K562 (cell line): ENCODE measurements around the gene ADGRB3. TPM values are rescaled to one million over a fixed set of nuclear protein-coding genes. Genes with fewer than 3 reads are reported as not detected.

Experiments used
- CHCHD3 ChIP-seq: fragments of 250-450 bp; sonication (Bioruptor Pico); IDR thresholded peaks from 2 replicates; pipeline ENCODE4 v2.1.2; 2022; ENCODE audit warnings: mild to moderate bottlenecking
- CXXC5 ChIP-seq: fragments of 250-450 bp; sonication (Bioruptor Pico); IDR thresholded peaks from 2 replicates; pipeline ENCODE4 v1.8.0; 2022; ENCODE audit warnings: inconsistent platforms, mild to moderate bottlenecking, moderate library complexity
- EWSR1 ChIP-seq: fragments of 450-650 bp; IDR thresholded peaks from 2 replicates; pipeline ENCODE4 v1.6.1; 2018; ENCODE audit warnings: borderline replicate concordance, mild to moderate bottlenecking, low read depth, moderate library complexity; ENCODE audit not compliant: partially characterized antibody
- FOSL1 ChIP-seq: fragments of 200-800 bp; sonication (Bioruptor generic); conservative IDR thresholded peaks from 2 replicates; pipeline ENCODE4 v1.6.1; 2016; ENCODE audit warnings: missing genetic modification characterization, missing compliant biosample characterization
- FOXK2 ChIP-seq, 2 experiments: fragments of 450-650 bp; IDR thresholded peaks in 1 of 2; conservative IDR thresholded peaks in 1 of 2; 2 replicates each; pipeline ENCODE4 v1.6.1; 2016; ENCODE audit warnings: low read depth in 2 of 2, mild to moderate bottlenecking in 1 of 2
- HDAC6 ChIP-seq: IDR thresholded peaks from 2 replicates; pipeline ENCODE4 v1.6.1; 2012; ENCODE audit warnings: low read depth, mild to moderate bottlenecking, control low read depth, inconsistent platforms, low read length, moderate library complexity
- HSF4 ChIP-seq: fragments of 250-450 bp; sonication (Bioruptor Pico); IDR thresholded peaks from 2 replicates; pipeline ENCODE4 v2.1.2; 2022; ENCODE audit warnings: mild to moderate bottlenecking, moderate library complexity, borderline replicate concordance
- KAT8 ChIP-seq: fragments of 450-650 bp; IDR thresholded peaks from 2 replicates; pipeline ENCODE4 v1.6.1; 2016; ENCODE audit warnings: low read depth, mild to moderate bottlenecking
- L3MBTL2 ChIP-seq: fragments of 450-650 bp; IDR thresholded peaks from 2 replicates; pipeline ENCODE4 v1.6.1; 2016; ENCODE audit warnings: mild to moderate bottlenecking, moderate library complexity
- MBD2 ChIP-seq: sonication (generic); IDR thresholded peaks from 2 replicates; pipeline ENCODE4 v1.6.1; 2016; ENCODE audit warnings: low read depth, borderline replicate concordance
- POLR2G ChIP-seq: fragments of 200-400 bp; formaldehyde crosslinking; IDR thresholded peaks from 2 replicates; pipeline ENCODE4 v1.6.1; 2017; ENCODE audit warnings: low read depth, mild to moderate bottlenecking, antibody characterized with exemption, low read length, moderate library complexity
- RFX7 ChIP-seq: fragments of 250-450 bp; sonication (Bioruptor Pico); IDR thresholded peaks from 2 replicates; pipeline ENCODE4 v1.5.1; 2021; ENCODE audit warnings: mild to moderate bottlenecking
- SMARCE1 ChIP-seq: fragments of 450-650 bp; IDR thresholded peaks from 2 replicates; pipeline ENCODE4 v1.7.1; 2016; ENCODE audit warnings: mild to moderate bottlenecking
- SP2 ChIP-seq: IDR thresholded peaks from 2 replicates; pipeline ENCODE4 v1.6.1; 2011; ENCODE audit warnings: mild to moderate bottlenecking, low read depth, low read length, moderate library complexity; ENCODE audit not compliant: poor library complexity, severe bottlenecking; ENCODE audit errors: extremely low read depth
- TAF9B ChIP-seq: fragments of 450-650 bp; IDR thresholded peaks from 2 replicates; pipeline ENCODE4 v1.6.1; 2018; ENCODE audit warnings: mild to moderate bottlenecking; ENCODE audit not compliant: partially characterized antibody
- TAL1 ChIP-seq: fragments of 450-650 bp; IDR thresholded peaks from 2 replicates; pipeline ENCODE4 v1.6.1; 2016; ENCODE audit warnings: mild to moderate bottlenecking
- ZC3H11A ChIP-seq: IDR thresholded peaks from 2 replicates; pipeline ENCODE4 v1.6.1; 2012; ENCODE audit warnings: low read depth, low read length, improper control_type of control experiment
- ZNF121 ChIP-seq: sonication (generic); formaldehyde crosslinking; conservative IDR thresholded peaks from 2 replicates; pipeline ENCODE4 v1.8.0; 2022; ENCODE audit warnings: missing genetic modification reagents
- ZNF583 ChIP-seq: fragments of 250-450 bp; sonication (Bioruptor Pico); IDR thresholded peaks from 2 replicates; pipeline ENCODE4 v1.4.0; 2020
- polyA plus RNA-seq, 8 experiments: library from polyadenylated mRNA; depleted of rRNA in 4 of 8; stranded (reverse) in 5 of 8; unstranded in 3 of 8; fragments of >200 nt; fragmentation: Nextera tagmentation in 2 of 8; fragmentation: Illumina TruSeq in 1 of 8; extraction: Ambion mirVana in 2 of 8; extraction: Trizol in 1 of 8; gene quantifications; 2 replicates each; pipeline versions ENCODE4 v1.2.1 to v1.2.3, GENCODE V29; 2011 to 2014; ENCODE audit warnings: inconsistent platforms in 1 of 8, missing spikeins in 1 of 8
- total RNA-seq, 7 experiments: library from RNA; depleted of rRNA in 6 of 7; stranded (reverse); fragments of >200 nt in 6 of 7; fragmentation: Illumina TruSeq in 2 of 7; extraction: Trizol in 2 of 7; gene quantifications; 2 replicates each; pipeline versions ENCODE4 v1.2.1 to v1.2.3, GENCODE V29; 2011 to 2021; ENCODE audit warnings: low replicate concordance in 1 of 7
- TF ChIP-seq, protein P1 (sequence below): sonication (generic); formaldehyde crosslinking; IDR thresholded peaks from 2 replicates; pipeline ENCODE4 v1.8.1; 2023; ENCODE audit warnings: mild to moderate bottlenecking, missing genetic modification reagents
- TF ChIP-seq, protein P2 (sequence below): IDR thresholded peaks from 3 replicates; pipeline ENCODE4 v1.6.1; 2011; ENCODE audit warnings: borderline replicate concordance, mild to moderate bottlenecking; ENCODE audit not compliant: insufficient read length, insufficient read depth
- TF ChIP-seq, protein P3 (sequence below): IDR thresholded peaks from 2 replicates; pipeline ENCODE4 v1.6.1; 2012; ENCODE audit warnings: low read depth, low read length, improper control_type of control experiment, borderline replicate concordance
- TF ChIP-seq, protein P4 (sequence below): sonication (generic); formaldehyde crosslinking; IDR thresholded peaks from 2 replicates; pipeline ENCODE4 v1.9.0; 2022; ENCODE audit warnings: mild to moderate bottlenecking, missing genetic modification reagents

Gene ADGRB3
- total and polyA plus RNA-seq, 9 of the 15 experiments (the other 6 are each of a cell fraction or from before 2014, with no cell fraction given): 0.90 to 7.8 (median 2.4) TPM

DNA sequence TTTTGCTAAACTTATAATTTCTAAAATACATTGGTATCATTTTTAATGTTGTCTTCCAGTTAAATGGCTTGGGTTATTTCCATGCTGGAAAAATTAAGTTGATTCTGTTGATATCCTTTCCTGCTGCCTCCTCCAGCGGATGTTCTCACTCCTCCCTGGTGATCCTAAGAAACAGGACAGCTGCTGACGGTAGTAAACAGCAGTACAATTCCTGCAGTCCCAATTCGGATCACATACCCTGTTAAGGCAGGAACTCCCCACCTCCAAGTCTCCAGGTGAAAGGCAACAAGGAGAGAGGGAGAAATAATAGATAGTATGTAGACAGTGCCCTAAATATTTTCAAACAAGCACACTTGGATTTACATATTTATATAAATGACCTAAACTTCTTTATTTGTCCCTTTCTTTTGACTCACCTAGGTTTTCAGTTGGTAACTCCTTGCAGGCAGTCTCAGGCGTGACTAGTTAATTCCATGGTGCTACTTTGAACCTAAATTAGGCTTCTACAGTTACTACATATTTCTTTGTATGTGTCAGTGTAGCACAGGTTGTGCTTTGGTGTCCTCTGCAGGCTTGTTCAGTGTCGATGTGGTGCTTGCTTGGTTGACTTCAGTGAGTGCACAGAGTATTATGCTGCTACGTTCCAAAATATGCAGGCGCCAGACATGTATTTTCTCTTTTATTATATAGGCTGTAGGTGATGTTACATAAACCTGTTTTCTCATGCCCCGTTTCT, 126.0 kb downstream of the ADGRB3 start (continued):
- TF ChIP-seq CXXC5 (CRISPR knock-in tag): no peak
- no peak for TF ChIP-seq TAF9B
- TF ChIP-seq FOSL1 (tag): no peak
- TF ChIP-seq MBD2: no peak
- TF ChIP-seq, protein P1, sequence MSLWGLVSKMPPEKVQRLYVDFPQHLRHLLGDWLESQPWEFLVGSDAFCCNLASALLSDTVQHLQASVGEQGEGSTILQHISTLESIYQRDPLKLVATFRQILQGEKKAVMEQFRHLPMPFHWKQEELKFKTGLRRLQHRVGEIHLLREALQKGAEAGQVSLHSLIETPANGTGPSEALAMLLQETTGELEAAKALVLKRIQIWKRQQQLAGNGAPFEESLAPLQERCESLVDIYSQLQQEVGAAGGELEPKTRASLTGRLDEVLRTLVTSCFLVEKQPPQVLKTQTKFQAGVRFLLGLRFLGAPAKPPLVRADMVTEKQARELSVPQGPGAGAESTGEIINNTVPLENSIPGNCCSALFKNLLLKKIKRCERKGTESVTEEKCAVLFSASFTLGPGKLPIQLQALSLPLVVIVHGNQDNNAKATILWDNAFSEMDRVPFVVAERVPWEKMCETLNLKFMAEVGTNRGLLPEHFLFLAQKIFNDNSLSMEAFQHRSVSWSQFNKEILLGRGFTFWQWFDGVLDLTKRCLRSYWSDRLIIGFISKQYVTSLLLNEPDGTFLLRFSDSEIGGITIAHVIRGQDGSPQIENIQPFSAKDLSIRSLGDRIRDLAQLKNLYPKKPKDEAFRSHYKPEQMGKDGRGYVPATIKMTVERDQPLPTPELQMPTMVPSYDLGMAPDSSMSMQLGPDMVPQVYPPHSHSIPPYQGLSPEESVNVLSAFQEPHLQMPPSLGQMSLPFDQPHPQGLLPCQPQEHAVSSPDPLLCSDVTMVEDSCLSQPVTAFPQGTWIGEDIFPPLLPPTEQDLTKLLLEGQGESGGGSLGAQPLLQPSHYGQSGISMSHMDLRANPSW (CRISPR knock-in tag): no peak
- no peak for TF ChIP-seq HDAC6
- TF ChIP-seq RFX7 (CRISPR knock-in tag): no peak
- no peak for TF ChIP-seq POLR2G
- no peak for TF ChIP-seq TAL1
- TF ChIP-seq HSF4: no peak
- TF ChIP-seq, protein P2, sequence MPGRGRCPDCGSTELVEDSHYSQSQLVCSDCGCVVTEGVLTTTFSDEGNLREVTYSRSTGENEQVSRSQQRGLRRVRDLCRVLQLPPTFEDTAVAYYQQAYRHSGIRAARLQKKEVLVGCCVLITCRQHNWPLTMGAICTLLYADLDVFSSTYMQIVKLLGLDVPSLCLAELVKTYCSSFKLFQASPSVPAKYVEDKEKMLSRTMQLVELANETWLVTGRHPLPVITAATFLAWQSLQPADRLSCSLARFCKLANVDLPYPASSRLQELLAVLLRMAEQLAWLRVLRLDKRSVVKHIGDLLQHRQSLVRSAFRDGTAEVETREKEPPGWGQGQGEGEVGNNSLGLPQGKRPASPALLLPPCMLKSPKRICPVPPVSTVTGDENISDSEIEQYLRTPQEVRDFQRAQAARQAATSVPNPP: no peak
- no peak for TF ChIP-seq SP2
- TF ChIP-seq, protein P3, sequence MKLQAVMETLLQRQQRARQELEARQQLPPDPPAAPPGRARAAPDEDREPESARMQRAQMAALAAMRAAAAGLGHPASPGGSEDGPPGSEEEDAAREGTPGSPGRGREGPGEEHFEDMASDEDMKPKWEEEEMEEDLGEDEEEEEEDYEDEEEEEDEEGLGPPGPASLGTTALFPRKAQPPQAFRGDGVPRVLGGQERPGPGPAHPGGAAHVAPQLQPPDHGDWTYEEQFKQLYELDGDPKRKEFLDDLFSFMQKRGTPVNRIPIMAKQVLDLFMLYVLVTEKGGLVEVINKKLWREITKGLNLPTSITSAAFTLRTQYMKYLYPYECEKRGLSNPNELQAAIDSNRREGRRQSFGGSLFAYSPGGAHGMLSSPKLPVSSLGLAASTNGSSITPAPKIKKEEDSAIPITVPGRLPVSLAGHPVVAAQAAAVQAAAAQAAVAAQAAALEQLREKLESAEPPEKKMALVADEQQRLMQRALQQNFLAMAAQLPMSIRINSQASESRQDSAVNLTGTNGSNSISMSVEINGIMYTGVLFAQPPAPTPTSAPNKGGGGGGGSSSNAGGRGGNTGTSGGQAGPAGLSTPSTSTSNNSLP: 0 out of 2 replicates have a peak, but pooled peaks have one; percentile 15
- no peak for TF ChIP-seq ZNF583 (CRISPR knock-in tag)
- TF ChIP-seq CHCHD3: no peak
- 0 out of 2 replicates have a peak, but pooled peaks have one; percentile 8 for TF ChIP-seq L3MBTL2
- TF ChIP-seq, protein P4, sequence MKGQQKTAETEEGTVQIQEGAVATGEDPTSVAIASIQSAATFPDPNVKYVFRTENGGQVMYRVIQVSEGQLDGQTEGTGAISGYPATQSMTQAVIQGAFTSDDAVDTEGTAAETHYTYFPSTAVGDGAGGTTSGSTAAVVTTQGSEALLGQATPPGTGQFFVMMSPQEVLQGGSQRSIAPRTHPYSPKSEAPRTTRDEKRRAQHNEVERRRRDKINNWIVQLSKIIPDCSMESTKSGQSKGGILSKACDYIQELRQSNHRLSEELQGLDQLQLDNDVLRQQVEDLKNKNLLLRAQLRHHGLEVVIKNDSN: no peak
- no peak for TF ChIP-seq ZNF121
- TF ChIP-seq SMARCE1: 0 out of 2 replicates have a peak, but pooled peaks have one; percentile 59
- TF ChIP-seq EWSR1: no peak
- TF ChIP-seq ZC3H11A: no peak
- TF ChIP-seq KAT8: no peak
- TF ChIP-seq FOXK2 (conservative IDR thresholded peaks at IDR 0.05 in 1 of 2, IDR thresholded peaks at IDR 0.05 in 1 of 2; ENCODE audit: low read depth in 2 of 2): peak in 1 of 2 experiments; percentile 35; a peak in 2 of 4 replicates
